Neural progenitor cell (in vitro differentiated cells): Measurements from ENCODE around the gene ANO8. TPM values are rescaled to one million over a fixed set of nuclear protein-coding genes. Genes with fewer than 3 reads are reported as not detected.

Source experiments
- DNase-seq: peaks from one replicate; pipeline ENCODE4 v3.0.0-alpha.2; 2016; ENCODE audit warnings: low spot score
- H2AFZ ChIP-seq: fragments of 200-600 bp; sonication (generic); replicated peaks from 2 replicates; pipeline ENCODE4 v1.6.1; 2016; ENCODE audit warnings: antibody characterized with exemption
- H3F3A ChIP-seq: fragments of 200-600 bp; sonication (generic); 2 replicates; pipeline ENCODE4 v1.6.1; 2016; ENCODE audit warnings: antibody characterized with exemption, low read depth
- H3K27ac ChIP-seq: fragments of 200-600 bp; sonication (generic); 2 replicates; pipeline ENCODE4 v1.5.1; 2016; ENCODE audit warnings: mild to moderate bottlenecking
- H3K27me3 ChIP-seq: fragments of 200-600 bp; sonication (generic); 2 replicates; pipeline ENCODE4 v1.6.1; 2016; ENCODE audit warnings: mild to moderate bottlenecking, moderate library complexity
- H3K36me3 ChIP-seq: fragments of 200-600 bp; sonication (generic); 2 replicates; pipeline ENCODE4 v1.5.1; 2016
- H3K4me1 ChIP-seq: fragments of 200-600 bp; sonication (generic); 2 replicates; pipeline ENCODE4 v1.6.1; 2016; ENCODE audit warnings: mixed run types
- H3K4me2 ChIP-seq: fragments of 200-600 bp; sonication (generic); 2 replicates; pipeline ENCODE4 v1.6.1; 2016
- H3K4me3 ChIP-seq: fragments of 200-600 bp; sonication (generic); 2 replicates; pipeline ENCODE4 v1.5.1; 2016
- H3K79me2 ChIP-seq: fragments of 200-600 bp; sonication (generic); 2 replicates; pipeline ENCODE4 v1.6.1; 2016; ENCODE audit warnings: low read depth
- H3K9ac ChIP-seq: fragments of 200-600 bp; sonication (generic); 2 replicates; pipeline ENCODE4 v1.6.1; 2016
- H3K9me3 ChIP-seq: fragments of 200-600 bp; sonication (generic); 2 replicates; pipeline ENCODE4 v1.5.1; 2016; ENCODE audit warnings: low read depth
- H4K20me1 ChIP-seq: fragments of 200-600 bp; sonication (generic); 2 replicates; pipeline ENCODE4 v1.6.1; 2016; ENCODE audit warnings: low read depth
- H3K27ac Mint-ChIP-seq: 3 replicates; pipeline ENCODE4 v1.8.0; 2021; ENCODE audit warnings: mixed read lengths
- H3K27me3 Mint-ChIP-seq: 2 replicates; pipeline ENCODE4 v1.8.0; 2022; ENCODE audit warnings: low read depth, mild to moderate bottlenecking, inconsistent platforms, moderate library complexity, mixed read lengths; ENCODE audit not compliant: insufficient read depth
- H3K36me3 Mint-ChIP-seq: 3 replicates; pipeline ENCODE4 v1.8.0; 2021; ENCODE audit warnings: mixed read lengths
- H3K4me1 Mint-ChIP-seq: 3 replicates; pipeline ENCODE4 v1.8.0; 2021; ENCODE audit warnings: mixed read lengths
- H3K4me3 Mint-ChIP-seq: 3 replicates; pipeline ENCODE4 v1.8.0; 2021; ENCODE audit warnings: mild to moderate bottlenecking, moderate library complexity, mixed read lengths
- H3K9me3 Mint-ChIP-seq: 3 replicates; pipeline ENCODE4 v1.8.0; 2020; ENCODE audit warnings: mixed read lengths
- EZH2 ChIP-seq: fragments of 200-600 bp; sonication (generic); IDR thresholded peaks from 2 replicates; pipeline ENCODE4 v1.6.1; 2017; ENCODE audit warnings: antibody characterized with exemption, mild to moderate bottlenecking, moderate library complexity
- EZH2phosphoT487 ChIP-seq: fragments of 200-600 bp; sonication (generic); IDR thresholded peaks from 2 replicates; pipeline ENCODE4 v1.6.1; 2017; ENCODE audit warnings: antibody characterized with exemption
- total RNA-seq: library from RNA; depleted of rRNA; stranded (reverse); fragments of >200 nt; gene quantifications from 2 replicates; pipeline ENCODE4 v1.2.3, GENCODE V29; 2015; ENCODE audit warnings: low replicate concordance
- TF ChIP-seq, protein P1 (sequence below): fragments of 200-600 bp; sonication (generic); IDR thresholded peaks from 2 replicates; pipeline ENCODE4 v1.5.1; 2017; ENCODE audit warnings: antibody characterized with exemption, mild to moderate bottlenecking

ANO8 gene
- total RNA-seq, 1 donor from 2014 or later = 11.4 TPM

DNA sequence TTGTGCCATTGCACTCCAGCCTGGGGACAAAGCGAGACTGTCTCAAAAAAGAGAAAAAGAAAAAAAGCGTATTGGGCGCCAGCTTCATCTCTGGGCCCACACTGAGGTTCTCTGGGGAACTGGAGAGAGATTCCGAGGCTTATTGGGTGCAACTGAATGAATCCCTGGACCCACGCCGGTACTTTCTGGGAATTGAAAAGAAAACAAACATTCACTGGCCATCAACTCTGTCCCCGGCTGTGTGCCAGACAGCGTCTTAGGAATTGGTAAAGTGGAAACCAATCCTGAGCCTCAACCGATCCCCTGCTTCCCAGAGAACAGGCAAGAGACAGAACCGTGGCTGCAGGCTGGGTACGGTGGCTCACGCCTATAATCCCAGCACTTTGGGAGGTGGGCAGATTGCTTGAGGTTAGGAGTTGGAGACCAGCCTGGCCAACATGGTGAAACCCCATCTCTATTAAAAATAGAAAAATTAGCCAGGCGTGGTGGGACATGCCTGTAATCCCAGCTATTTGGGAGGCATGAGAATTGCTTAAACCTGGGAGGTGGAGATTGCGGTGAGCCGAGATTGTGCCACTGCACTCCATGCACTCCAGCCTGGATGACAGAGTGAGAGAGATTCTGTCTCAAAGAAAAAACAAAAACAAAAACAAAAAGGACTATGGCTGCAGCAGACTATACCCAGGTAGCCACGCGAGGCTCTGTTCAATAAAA, 8.6 kb downstream of the ANO8 start:
- no peak overlapping the region for H3K27ac ChIP-seq
- H3K4me3 Mint-ChIP-seq = no peak overlapping the region
- no peak overlapping the region for H3K27ac Mint-ChIP-seq

DNA sequence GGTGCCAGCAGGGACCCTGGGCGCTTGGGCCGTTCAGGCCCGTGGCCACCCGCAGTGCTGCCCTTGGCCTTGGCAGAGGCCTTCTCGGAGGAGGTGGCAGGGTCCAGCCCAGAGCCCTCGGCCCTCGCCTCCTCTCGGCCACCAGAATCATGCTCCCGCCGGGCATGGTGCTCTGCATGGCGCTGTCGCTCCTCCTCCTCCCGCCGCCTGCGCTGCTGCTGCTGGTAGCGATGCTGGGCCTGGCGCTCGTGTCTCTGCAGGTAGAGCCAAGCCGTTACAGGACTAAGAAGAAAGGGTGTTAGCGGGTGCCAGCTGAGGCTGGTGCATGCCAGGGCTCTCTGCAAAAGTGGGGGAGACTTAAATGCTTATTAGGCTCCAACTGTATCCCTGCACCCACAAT, 9.5 kb downstream of the ANO8 start:
- H3K27me3 ChIP-seq = peaks cover 17% of the 10 kb centered on the region
- H4K20me1 ChIP-seq = peaks cover 8% of the 10 kb centered on the region
- Mint-ChIP-seq H3K9me3 (no peaks in the 10 kb centered on the region), H3K4me1 (peaks cover 5% of the 10 kb centered on the region), H3K36me3 (peaks cover 4% of the 10 kb centered on the region), H3K27me3 (peaks cover 4% of the 10 kb centered on the region), H3K27ac (no peak overlapping the region), H3K4me3 (no peak overlapping the region)
- peaks cover 42% of the 10 kb centered on the region for H3F3A ChIP-seq
- DNase-seq = no peak
- TF ChIP-seq EZH2phosphoT487 = no peak
- TF ChIP-seq, protein P1, sequence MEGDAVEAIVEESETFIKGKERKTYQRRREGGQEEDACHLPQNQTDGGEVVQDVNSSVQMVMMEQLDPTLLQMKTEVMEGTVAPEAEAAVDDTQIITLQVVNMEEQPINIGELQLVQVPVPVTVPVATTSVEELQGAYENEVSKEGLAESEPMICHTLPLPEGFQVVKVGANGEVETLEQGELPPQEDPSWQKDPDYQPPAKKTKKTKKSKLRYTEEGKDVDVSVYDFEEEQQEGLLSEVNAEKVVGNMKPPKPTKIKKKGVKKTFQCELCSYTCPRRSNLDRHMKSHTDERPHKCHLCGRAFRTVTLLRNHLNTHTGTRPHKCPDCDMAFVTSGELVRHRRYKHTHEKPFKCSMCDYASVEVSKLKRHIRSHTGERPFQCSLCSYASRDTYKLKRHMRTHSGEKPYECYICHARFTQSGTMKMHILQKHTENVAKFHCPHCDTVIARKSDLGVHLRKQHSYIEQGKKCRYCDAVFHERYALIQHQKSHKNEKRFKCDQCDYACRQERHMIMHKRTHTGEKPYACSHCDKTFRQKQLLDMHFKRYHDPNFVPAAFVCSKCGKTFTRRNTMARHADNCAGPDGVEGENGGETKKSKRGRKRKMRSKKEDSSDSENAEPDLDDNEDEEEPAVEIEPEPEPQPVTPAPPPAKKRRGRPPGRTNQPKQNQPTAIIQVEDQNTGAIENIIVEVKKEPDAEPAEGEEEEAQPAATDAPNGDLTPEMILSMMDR = no peak
- TF ChIP-seq EZH2 = no peak
- no peak overlapping the region for H3K9ac ChIP-seq
- H2AFZ ChIP-seq = no peak overlapping the region
- H3K9me3 ChIP-seq = no peaks in the 10 kb centered on the region
- H3K36me3 ChIP-seq = no peaks in the 10 kb centered on the region
- H3K4me1 ChIP-seq = peaks cover 18% of the 10 kb centered on the region
- no peak overlapping the region for H3K27ac ChIP-seq
- H3K4me3 ChIP-seq = no peak overlapping the region
- no peak overlapping the region for H3K4me2 ChIP-seq
- H3K79me2 ChIP-seq = no peaks in the 10 kb centered on the region

More for the DNA sequence above, 8.6 kb downstream of the ANO8 start:
- Mint-ChIP-seq H3K27me3 (peaks cover under 1% of the 10 kb centered on the region), H3K9me3 (no peaks in the 10 kb centered on the region), H3K36me3 (peaks cover 8% of the 10 kb centered on the region), H3K4me1 (peaks cover 8% of the 10 kb centered on the region)
- Histone ChIP-seq H4K20me1 (peaks cover 6% of the 10 kb centered on the region), H3K4me2 (peak overlapping the region; percentile 12), H3K9me3 (no peaks in the 10 kb centered on the region), H3K4me1 (peaks cover 18% of the 10 kb centered on the region), H3K36me3 (no peaks in the 10 kb centered on the region), H3K27me3 (peaks cover 17% of the 10 kb centered on the region), H3F3A (peaks cover 45% of the 10 kb centered on the region), H3K9ac (no peak overlapping the region), H2AFZ (no peak overlapping the region), H3K4me3 (no peak overlapping the region), H3K79me2 (no peaks in the 10 kb centered on the region)
- TF ChIP-seq, protein P1 = no peak
- TF ChIP-seq EZH2 = no peak
- no peak for TF ChIP-seq EZH2phosphoT487
- no peak for DNase-seq

DNA sequence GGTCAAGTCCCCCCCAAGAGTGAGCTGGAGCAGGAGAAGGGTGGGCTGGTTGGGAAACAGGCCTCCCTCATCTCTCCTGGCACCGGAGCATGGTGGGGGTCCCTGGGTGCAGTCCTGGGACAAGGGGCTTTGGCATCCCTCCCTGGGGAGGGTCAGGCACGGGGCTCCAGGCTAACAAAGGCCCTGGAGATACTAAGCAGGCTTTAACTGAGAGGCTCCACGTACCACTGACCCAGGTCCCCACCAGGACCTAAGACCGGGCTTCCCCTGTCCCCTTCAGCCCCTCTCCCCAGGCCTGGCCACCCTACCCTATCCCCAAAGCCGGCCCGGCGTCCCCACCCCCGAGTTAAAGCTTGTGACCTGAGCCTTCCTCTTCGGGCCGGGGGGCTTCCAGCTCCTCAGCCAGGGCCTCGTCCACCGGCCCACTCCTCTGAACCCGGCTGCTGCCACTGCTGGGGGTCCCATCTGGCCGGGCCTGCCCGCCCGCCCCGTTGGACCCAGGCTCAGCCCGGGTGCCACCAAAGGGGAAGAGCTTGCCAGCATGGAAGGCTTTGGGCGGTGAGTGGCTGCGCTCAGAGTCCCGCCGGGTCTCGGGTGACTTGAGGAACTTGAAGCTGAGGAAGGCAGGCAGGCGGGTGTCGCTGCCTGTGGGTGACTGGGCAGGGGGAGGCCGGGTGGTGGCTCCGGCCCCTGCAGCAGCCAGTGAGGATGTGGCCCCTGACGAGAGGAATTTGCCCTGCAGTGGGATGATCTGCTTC, 10.1 kb downstream of the ANO8 start:
- Histone ChIP-seq H3K4me1 (peaks cover 18% of the 10 kb centered on the region), H3K4me2 (no peak overlapping the region), H3K36me3 (no peaks in the 10 kb centered on the region), H3K27me3 (peaks cover 13% of the 10 kb centered on the region), H3K9me3 (no peaks in the 10 kb centered on the region), H3K4me3 (no peak overlapping the region), H3K9ac (no peak overlapping the region), H2AFZ (no peak overlapping the region), H3F3A (peaks cover 40% of the 10 kb centered on the region), H3K27ac (no peak overlapping the region), H4K20me1 (peaks cover 6% of the 10 kb centered on the region), H3K79me2 (no peaks in the 10 kb centered on the region)
- Mint-ChIP-seq H3K27me3 (peaks cover 4% of the 10 kb centered on the region), H3K36me3 (peaks cover 3% of the 10 kb centered on the region), H3K9me3 (no peaks in the 10 kb centered on the region), H3K4me3 (no peak overlapping the region), H3K4me1 (peaks cover 5% of the 10 kb centered on the region), H3K27ac (no peak overlapping the region)
- DNase-seq = no peak
- TF ChIP-seq, protein P1 = no peak
- no peak for TF ChIP-seq EZH2
- no peak for TF ChIP-seq EZH2phosphoT487
